Effector CD4-positive, alpha-beta T cell (primary cell): ENCODE data around the gene FABP3.

Experiments used
- DNase-seq: peaks from one replicate; pipeline ENCODE4 v3.0.0-alpha.2; 2020

The FABP3 gene

GRCh38 chr1:31371121-31371959 is 1.5 kb downstream of the FABP3 start:
- no peak for DNase-seq

GRCh38 chr1:31370565-31370964 is 2.3 kb downstream of the FABP3 start:
- DNase-seq = no peak

GRCh38 chr1:31370021-31370420 is 2.9 kb downstream of the FABP3 start:
- no peak for DNase-seq

- DNase-seq = no peak
These were observed 4.2 kb downstream of the FABP3 start for GRCh38 chr1:31368611-31369107.

- DNase-seq = no peak
These were observed 6.1 kb downstream of the FABP3 start for GRCh38 chr1:31366796-31367195.

GRCh38 chr1:31364561-31365250 is 8.2 kb downstream of the FABP3 start:
- DNase-seq = no peak

GRCh38 chr1:31362032-31362431 is 10.8 kb downstream of the FABP3 start:
- no peak for DNase-seq

- no peak for DNase-seq
These were observed 11.3 kb downstream of the FABP3 start for GRCh38 chr1:31361607-31362006.

- no peak for DNase-seq
These were observed 16.4 kb downstream of the FABP3 start for GRCh38 chr1:31356427-31356826.

GRCh38 chr1:31354283-31354682 is 18.6 kb downstream of the FABP3 start:
- DNase-seq = no peak

- DNase-seq = no peak
These were observed 24.4 kb downstream of the FABP3 start for GRCh38 chr1:31348449-31348848.

- DNase-seq = no peak
These were observed 26.1 kb downstream of the FABP3 start for GRCh38 chr1:31346785-31347184.

- no peak for DNase-seq
These were observed 27.2 kb downstream of the FABP3 start for GRCh38 chr1:31345635-31346034.

- no peak for DNase-seq
These were observed 28.4 kb downstream of the FABP3 start for GRCh38 chr1:31344503-31344902.

GRCh38 chr1:31336687-31337467 is 36.0 kb downstream of the FABP3 start:
- no peak for DNase-seq

- no peak for DNase-seq
These were observed 37.9 kb downstream of the FABP3 start for GRCh38 chr1:31335007-31335406.

GRCh38 chr1:31327381-31327780 is 45.5 kb downstream of the FABP3 start:
- DNase-seq = no peak

- DNase-seq = no peak
These were observed 46.4 kb downstream of the FABP3 start for GRCh38 chr1:31326461-31326860.

GRCh38 chr1:31324992-31325391 is 47.9 kb downstream of the FABP3 start:
- DNase-seq = no peak

- DNase-seq = no peak
These were observed 48.8 kb downstream of the FABP3 start for GRCh38 chr1:31324093-31324492.

GRCh38 chr1:31318146-31318545 is 54.7 kb downstream of the FABP3 start:
- DNase-seq = no peak

- no peak for DNase-seq
These were observed 57.0 kb downstream of the FABP3 start for GRCh38 chr1:31315902-31316301.
